Stimulated activated CD4-positive, alpha-beta T cell treated with anti-CD3 and anti-CD28 coated beads, Interleukin-1b, Interleukin-23, amount 100 ng/mL, for 24 hours (primary cell): ENCODE measurements around the gene RAE1.
A peak's percentile ranks its signal among the peaks of the same experiment; 100 is the strongest.

Experiments used
- DNase-seq, 4 experiments: peaks; one replicate each; pipeline ENCODE4 v3.0.0-alpha.2; 2020; ENCODE audit warnings: low read depth in 4 of 4, low spot score in 1 of 4

RAE1 gene

GRCh38 chr20:57369596-57369995 is 18.5 kb downstream of the RAE1 start:
- no peak for DNase-seq

GRCh38 chr20:57370316-57370715 is 19.3 kb downstream of the RAE1 start:
- no peak for DNase-seq

GRCh38 chr20:57371363-57371762 is 20.3 kb downstream of the RAE1 start:
- no peak for DNase-seq

GRCh38 chr20:57372157-57372556 is 21.1 kb downstream of the RAE1 start:
- no peak for DNase-seq

- DNase-seq: no peak
Observed at GRCh38 chr20:57372581-57373350, 21.7 kb downstream of the RAE1 start.

- DNase-seq: no peak
Observed at GRCh38 chr20:57374343-57374930, 23.4 kb downstream of the RAE1 start.

GRCh38 chr20:57374931-57375651 is 24.0 kb downstream of the RAE1 start:
- DNase-seq: no peak

- DNase-seq: no peak
Observed at GRCh38 chr20:57375652-57376230, 24.7 kb downstream of the RAE1 start.

- DNase-seq: no peak
Observed at GRCh38 chr20:57377350-57377749, 26.3 kb downstream of the RAE1 start.

GRCh38 chr20:57378107-57378506 is 27.1 kb downstream of the RAE1 start:
- no peak for DNase-seq

- no peak for DNase-seq
Observed at GRCh38 chr20:57378646-57379262, 27.7 kb downstream of the RAE1 start.

- DNase-seq: no peak
Observed at GRCh38 chr20:57379263-57379647, 28.2 kb downstream of the RAE1 start.

GRCh38 chr20:57380081-57380750 is 29.2 kb downstream of the RAE1 start:
- DNase-seq: no peak

GRCh38 chr20:57381596-57382503 is 30.8 kb downstream of the RAE1 start:
- peak in 3 of 4 experiments; percentile 66 to 75 (median 74) for DNase-seq

GRCh38 chr20:57382516-57382915 is 31.5 kb downstream of the RAE1 start:
- no peak for DNase-seq

- DNase-seq: no peak
Observed at GRCh38 chr20:57383447-57384347, 32.6 kb downstream of the RAE1 start.

- DNase-seq: no peak
Observed at GRCh38 chr20:57384486-57384885, 33.4 kb downstream of the RAE1 start.

- no peak for DNase-seq
Observed at GRCh38 chr20:57384953-57385761, 34.1 kb downstream of the RAE1 start.
